Adipose tissue (tissue), 3 donors: ENCODE data around the gene FAM118A. TPM values are rescaled to one million over a fixed set of nuclear protein-coding genes. Genes with fewer than 3 reads are reported as not detected.
"Not testable (repeated sequence)": the region's sequence is repeated elsewhere in the genome, so short reads cannot be mapped to it uniquely, and the experiment has no call there.

Experiments
- H3K27ac ChIP-seq: one replicate; pipeline ENCODE4 v1.5.1; 2013; ENCODE audit warnings: low read depth, low read length
- WGBS, 3 donors: extraction: QIAGEN DNeasy Blood & Tissue Kit; methylation state at CpG; one replicate each; pipeline ENCODE4 v1.1.7; 2013; 5-methylcytosine and 5-hydroxymethylcytosine counted together
- polyA plus RNA-seq, 3 donors: library from polyadenylated mRNA; stranded (reverse); fragments of 200-250 nt; gene quantifications; one replicate each; pipeline ENCODE4 v1.2.3, GENCODE V29; 2013
- donor health status: healthy with polysubstance abuse.
- donor health status: Bipolar disorder and iron deficiency.
- donor health status: healthy.

Gene FAM118A
- 10 to 100 TPM in 2 of 3 donors, 1 to 10 TPM in 1; 6.4 to 40.5 (median 14.7) TPM for polyA plus RNA-seq

GRCh38 chr22:45309422-45310227 is at the start of gene FAM118A:
Gene FAM118A (plus strand): TSS chr22:45309934. CDS start chr22:45322380, 12,446 bp downstream.
- WGBS, 3 donors = 0 to 2% (median 1%) methylated on average over 37 to 95 of the region's 95 CpGs

GRCh38 chr22:45260395-45260759 is 49.4 kb upstream of the FAM118A start:
- 80 to 84% (median 83%) methylated on average over 9 of the region's 9 CpGs for WGBS, 3 donors
- H3K27ac ChIP-seq = not testable (repeated sequence)

More at GRCh38 chr22:45309422-45310227, at the start of gene FAM118A:
- H3K27ac ChIP-seq = peak within 1 kb of the TSS; percentile 51

GRCh38 chr22:45261407-45262088 is 48.2 kb upstream of the FAM118A start:
- H3K27ac ChIP-seq = no peak overlapping the region
- 79 to 88% (median 81%) methylated on average over 20 of the region's 20 CpGs for WGBS, 3 donors

- no peak overlapping the region for H3K27ac ChIP-seq
- WGBS, 3 donors = 71 to 87% (median 72%) methylated on average over 13 of the region's 13 CpGs
Observed at GRCh38 chr22:45262195-45262930, 47.4 kb upstream of the FAM118A start.

- WGBS, 3 donors = 69 to 76% (median 73%) methylated on average over 13 to 14 of the region's 14 CpGs
- no peak overlapping the region for H3K27ac ChIP-seq
Observed at GRCh38 chr22:45262931-45263462, 46.7 kb upstream of the FAM118A start.

GRCh38 chr22:45263463-45264269 is 46.1 kb upstream of the FAM118A start:
- H3K27ac ChIP-seq = no peak overlapping the region
- 19 to 31% (median 23%) methylated on average over 16 to 17 of the region's 17 CpGs for WGBS, 3 donors

- no peak overlapping the region for H3K27ac ChIP-seq
- 68 to 79% (median 69%) methylated on average over 7 of the region's 7 CpGs for WGBS, 3 donors
Observed at GRCh38 chr22:45265535-45265934, 44.2 kb upstream of the FAM118A start.

GRCh38 chr22:45268167-45268957 is 41.4 kb upstream of the FAM118A start:
- 1 to 3% (median 2%) methylated on average over 27 to 46 of the region's 47 CpGs for WGBS, 3 donors
- H3K27ac ChIP-seq = no peak overlapping the region

- 2 to 3% (median 3%) methylated on average over 23 to 60 of the region's 60 CpGs for WGBS, 3 donors
- no peak overlapping the region for H3K27ac ChIP-seq
Observed at GRCh38 chr22:45268958-45269844, 40.5 kb upstream of the FAM118A start.

- WGBS, 3 donors = 73 to 77% (median 74%) methylated on average over 15 to 16 of the region's 16 CpGs
Observed at GRCh38 chr22:45270095-45271020, 39.4 kb upstream of the FAM118A start.

GRCh38 chr22:45271667-45272201 is 38.0 kb upstream of the FAM118A start:
- WGBS, 3 donors = 39 to 47% (median 43%) methylated on average over 13 of the region's 13 CpGs
- no peak overlapping the region for H3K27ac ChIP-seq

More at GRCh38 chr22:45270095-45271020, 39.4 kb upstream of the FAM118A start:
- H3K27ac ChIP-seq = no peak overlapping the region

GRCh38 chr22:45272498-45272897 is 37.2 kb upstream of the FAM118A start:
- H3K27ac ChIP-seq = no peak overlapping the region
- WGBS, 3 donors = 84 to 92% (median 87%) methylated on average over 7 of the region's 7 CpGs

GRCh38 chr22:45273452-45274075 is 36.2 kb upstream of the FAM118A start:
- WGBS, 3 donors = 70 to 91% (median 85%) methylated on average over 15 of the region's 15 CpGs
- no peak overlapping the region for H3K27ac ChIP-seq

GRCh38 chr22:45276507-45277105 is 33.1 kb upstream of the FAM118A start:
- WGBS, 3 donors = 83 to 91% (median 91%) methylated on average over 12 of the region's 12 CpGs
- H3K27ac ChIP-seq = no peak overlapping the region
